Loucy (cell line): ENCODE data around the gene ZBTB8A.

Source experiments
- EZH2phosphoT487 ChIP-seq: fragments of 200-600 bp; IDR thresholded peaks from 2 replicates; pipeline ENCODE4 v1.6.1; 2018; ENCODE audit warnings: antibody characterized with exemption, mild to moderate bottlenecking, moderate library complexity, borderline replicate concordance
- TF ChIP-seq, protein P1 (sequence below): fragments of 200-600 bp; sonication (generic); conservative IDR thresholded peaks from 2 replicates; pipeline ENCODE4 v1.5.1; 2014; ENCODE audit warnings: mild to moderate bottlenecking, antibody characterized with exemption, low read length

DNA sequence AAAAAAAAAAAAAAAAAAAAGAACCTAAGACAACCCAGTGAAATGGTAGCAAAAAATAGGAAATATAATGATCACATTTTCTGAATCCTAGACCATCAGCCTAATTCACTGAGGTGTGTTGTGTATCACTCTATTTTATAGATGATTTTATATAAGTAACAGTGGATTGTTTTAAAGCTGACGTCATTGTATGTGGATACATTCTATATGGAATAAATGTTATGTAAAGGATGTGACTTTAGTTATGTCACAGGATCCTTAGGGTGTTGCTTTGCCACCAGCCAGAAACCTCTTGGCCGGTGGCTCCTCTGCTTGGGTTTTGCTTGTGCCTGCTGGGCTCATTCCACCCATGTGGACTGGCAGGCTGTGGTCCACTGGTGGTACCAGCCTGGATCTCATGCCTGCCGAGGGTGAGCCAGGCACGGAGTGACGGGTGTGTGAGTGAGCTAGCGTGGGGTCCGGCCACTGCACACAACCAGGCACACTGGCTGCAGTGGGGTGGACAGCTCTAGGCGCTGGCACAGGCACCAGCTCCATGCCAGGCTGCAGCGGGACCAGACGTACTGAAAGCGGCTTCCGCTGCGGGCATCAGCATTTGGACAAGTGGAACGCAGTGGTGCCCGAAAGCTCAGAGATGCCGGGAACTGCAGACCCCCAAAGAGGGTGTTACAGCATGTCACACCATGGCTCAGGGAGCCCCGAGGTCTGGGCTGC, 66.6 kb downstream of the ZBTB8A start:
- TF ChIP-seq, protein P1, sequence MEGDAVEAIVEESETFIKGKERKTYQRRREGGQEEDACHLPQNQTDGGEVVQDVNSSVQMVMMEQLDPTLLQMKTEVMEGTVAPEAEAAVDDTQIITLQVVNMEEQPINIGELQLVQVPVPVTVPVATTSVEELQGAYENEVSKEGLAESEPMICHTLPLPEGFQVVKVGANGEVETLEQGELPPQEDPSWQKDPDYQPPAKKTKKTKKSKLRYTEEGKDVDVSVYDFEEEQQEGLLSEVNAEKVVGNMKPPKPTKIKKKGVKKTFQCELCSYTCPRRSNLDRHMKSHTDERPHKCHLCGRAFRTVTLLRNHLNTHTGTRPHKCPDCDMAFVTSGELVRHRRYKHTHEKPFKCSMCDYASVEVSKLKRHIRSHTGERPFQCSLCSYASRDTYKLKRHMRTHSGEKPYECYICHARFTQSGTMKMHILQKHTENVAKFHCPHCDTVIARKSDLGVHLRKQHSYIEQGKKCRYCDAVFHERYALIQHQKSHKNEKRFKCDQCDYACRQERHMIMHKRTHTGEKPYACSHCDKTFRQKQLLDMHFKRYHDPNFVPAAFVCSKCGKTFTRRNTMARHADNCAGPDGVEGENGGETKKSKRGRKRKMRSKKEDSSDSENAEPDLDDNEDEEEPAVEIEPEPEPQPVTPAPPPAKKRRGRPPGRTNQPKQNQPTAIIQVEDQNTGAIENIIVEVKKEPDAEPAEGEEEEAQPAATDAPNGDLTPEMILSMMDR: no peak
- TF ChIP-seq EZH2phosphoT487: no peak
